A549 (cell line): Measurements from ENCODE around the gene PGAP3. TPM values are rescaled to one million over a fixed set of nuclear protein-coding genes. Genes with fewer than 3 reads are reported as not detected.

Source experiments
- ATAC-seq, 2 experiments: fragments of 200-7000 bp in 1 of 2; fragments of >200 bp in 1 of 2; cut with Nextera tagmentation in 1 of 2; cut with Tn5 transposase in 1 of 2; 3 replicates each; pipeline versions ENCODE4 v1.8.0 to v1.9.1; 2018 to 2020; ENCODE audit warnings: mild to moderate bottlenecking in 1 of 2, moderate library complexity in 1 of 2
- CTCF ChIA-PET: fragments of 300-600 bp; sonication (Branson Sonifier 250); formaldehyde crosslinking; extraction: SDS; loops from one replicate; lab custom pipeline; 2021; ENCODE audit warnings: antibody characterized with exemption, inconsistent platforms; lab: Yijun Ruan, JAX
- POLR2A ChIA-PET: fragments of 350-600 bp; formaldehyde crosslinking; extraction: SDS; loops from one replicate; lab custom pipeline; 2021; ENCODE audit warnings: antibody characterized with exemption, inconsistent platforms; lab: Yijun Ruan, JAX
- DNase-seq, 2 experiments: peaks; one replicate each; pipeline versions ENCODE4 v3.0.0 to v3.0.0-alpha.2; 2011 to 2016; ENCODE audit warnings: low read depth in 1 of 2, low spot score in 1 of 2
- FAIRE-seq: peaks from 2 replicates; lab custom pipeline; 2011; peaks lifted over from hg19 to GRCh38; lab: Jason Lieb, UNC
- H3K27ac ChIP-seq, 2 experiments: fragments of >200 bp; sonication (Bioruptor Twin); formaldehyde crosslinking; 3 replicates each; pipeline ENCODE4 v1.5.1; 2016 to 2017
- H3K4me1 ChIP-seq: fragments of >200 bp; sonication (Bioruptor Twin); formaldehyde crosslinking; 3 replicates; pipeline ENCODE4 v1.6.1; 2016
- H3K4me2 ChIP-seq: fragments of >200 bp; sonication (Bioruptor Twin); formaldehyde crosslinking; 3 replicates; pipeline ENCODE4 v1.6.1; 2016
- H3K4me3 ChIP-seq: fragments of >200 bp; sonication (Bioruptor Twin); formaldehyde crosslinking; 3 replicates; pipeline ENCODE4 v1.5.1; 2016
- H3K9me3 ChIP-seq: fragments of >200 bp; sonication (Bioruptor Twin); formaldehyde crosslinking; 3 replicates; pipeline ENCODE4 v1.6.1; 2016
- CBX8 ChIP-seq: fragments of 200-600 bp; sonication (generic); IDR thresholded peaks from 2 replicates; pipeline ENCODE4 v1.6.1; 2016
- CEBPB ChIP-seq, 2 experiments: fragments of >200 bp in 1 of 2; sonication (Bioruptor Twin) in 1 of 2; formaldehyde crosslinking in 1 of 2; IDR thresholded peaks; 2 replicates each; pipeline ENCODE4 v1.6.1; 2012 to 2016
- HOXB13 ChIP-seq: fragments of 250-450 bp; sonication (Bioruptor Pico); IDR thresholded peaks from 2 replicates; pipeline ENCODE4 v1.5.0; 2020; ENCODE audit warnings: low read depth, mild to moderate bottlenecking, moderate library complexity
- JUNB ChIP-seq: fragments of >200 bp; sonication (Bioruptor Twin); formaldehyde crosslinking; IDR thresholded peaks from 2 replicates; pipeline ENCODE4 v1.6.1; 2016
- KDM1A ChIP-seq: fragments of 200-600 bp; sonication (generic); IDR thresholded peaks from 2 replicates; pipeline ENCODE4 v1.6.1; 2016; ENCODE audit warnings: low read depth, mild to moderate bottlenecking
- MAZ ChIP-seq: fragments of 150-350 bp; IDR thresholded peaks from 2 replicates; pipeline ENCODE4 v1.6.1; 2014; ENCODE audit warnings: antibody characterized with exemption, low read depth, low read length, borderline replicate concordance
- NFE2L2 ChIP-seq: fragments of 150-350 bp; conservative IDR thresholded peaks from 2 replicates; pipeline ENCODE4 v1.6.1; 2014; ENCODE audit warnings: low read length
- RAD21 ChIP-seq, 2 experiments: fragments of >200 bp in 1 of 2; sonication (Bioruptor Twin) in 1 of 2; formaldehyde crosslinking in 1 of 2; IDR thresholded peaks in 1 of 2; conservative IDR thresholded peaks in 1 of 2; 2 replicates in 1 of 2; 3 replicates in 1 of 2; pipeline ENCODE4 v1.6.1; 2012 to 2018; ENCODE audit warnings: inconsistent platforms in 1 of 2
- RFX5 ChIP-seq: fragments of 450-650 bp; IDR thresholded peaks from 2 replicates; pipeline ENCODE4 v1.7.1; 2014; ENCODE audit warnings: antibody characterized with exemption, mild to moderate bottlenecking, moderate library complexity
- RNF2 ChIP-seq: fragments of 200-600 bp; sonication (generic); IDR thresholded peaks from 2 replicates; pipeline ENCODE4 v1.6.1; 2016; ENCODE audit warnings: low read depth, mild to moderate bottlenecking, antibody characterized with exemption, moderate library complexity, borderline replicate concordance
- ZNF302 ChIP-seq: fragments of 250-450 bp; sonication (Bioruptor Pico); IDR thresholded peaks from 2 replicates; pipeline ENCODE4 v1.9.0; 2021; ENCODE audit warnings: inconsistent platforms, mild to moderate bottlenecking, moderate library complexity
- WGBS: methylation state at CpG from one replicate; pipeline ENCODE4 v1.1.6; 2017; ENCODE audit errors: missing lambda C conversion rate; 5-methylcytosine and 5-hydroxymethylcytosine counted together
- polyA plus RNA-seq, 4 experiments: library from polyadenylated mRNA; depleted of rRNA in 3 of 4; stranded (reverse); fragments of >200 nt; fragmentation: RNase III in 1 of 4; extraction: RNeasy Plus Mini Kit Qiagen cat#74134 plus additional on column Dnase treatment in 1 of 4; gene quantifications; 2 replicates in 3 of 4; 3 replicates in 1 of 4; pipeline ENCODE4 v1.2.3, GENCODE V29; 2011 to 2017
- TF ChIP-seq, protein P1 (sequence below): IDR thresholded peaks from 2 replicates; pipeline ENCODE4 v1.6.1; 2012
- TF ChIP-seq, protein P2 (sequence below): fragments of >200 bp; sonication (Bioruptor Twin); formaldehyde crosslinking; IDR thresholded peaks from 3 replicates; pipeline ENCODE4 v1.5.1; 2016
- TF ChIP-seq, protein P3 (sequence below): fragments of 200-600 bp; sonication (generic); IDR thresholded peaks from 2 replicates; pipeline ENCODE4 v1.6.1; 2016; ENCODE audit warnings: antibody characterized with exemption, mild to moderate bottlenecking, moderate library complexity

PGAP3 gene
- polyA plus RNA-seq, 2 of the 4 experiments (the other 2 are of a cell fraction), result 7.3 to 8.5 TPM

GRCh38 chr17:39651923-39652586, 35.8 kb downstream of the PGAP3 start:
- no peak for TF ChIP-seq ZNF302 (CRISPR knock-in tag)
- TF ChIP-seq, protein P1, sequence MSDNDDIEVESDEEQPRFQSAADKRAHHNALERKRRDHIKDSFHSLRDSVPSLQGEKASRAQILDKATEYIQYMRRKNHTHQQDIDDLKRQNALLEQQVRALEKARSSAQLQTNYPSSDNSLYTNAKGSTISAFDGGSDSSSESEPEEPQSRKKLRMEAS, result no peak
- no peak for TF ChIP-seq NFE2L2
- TF ChIP-seq, protein P2, sequence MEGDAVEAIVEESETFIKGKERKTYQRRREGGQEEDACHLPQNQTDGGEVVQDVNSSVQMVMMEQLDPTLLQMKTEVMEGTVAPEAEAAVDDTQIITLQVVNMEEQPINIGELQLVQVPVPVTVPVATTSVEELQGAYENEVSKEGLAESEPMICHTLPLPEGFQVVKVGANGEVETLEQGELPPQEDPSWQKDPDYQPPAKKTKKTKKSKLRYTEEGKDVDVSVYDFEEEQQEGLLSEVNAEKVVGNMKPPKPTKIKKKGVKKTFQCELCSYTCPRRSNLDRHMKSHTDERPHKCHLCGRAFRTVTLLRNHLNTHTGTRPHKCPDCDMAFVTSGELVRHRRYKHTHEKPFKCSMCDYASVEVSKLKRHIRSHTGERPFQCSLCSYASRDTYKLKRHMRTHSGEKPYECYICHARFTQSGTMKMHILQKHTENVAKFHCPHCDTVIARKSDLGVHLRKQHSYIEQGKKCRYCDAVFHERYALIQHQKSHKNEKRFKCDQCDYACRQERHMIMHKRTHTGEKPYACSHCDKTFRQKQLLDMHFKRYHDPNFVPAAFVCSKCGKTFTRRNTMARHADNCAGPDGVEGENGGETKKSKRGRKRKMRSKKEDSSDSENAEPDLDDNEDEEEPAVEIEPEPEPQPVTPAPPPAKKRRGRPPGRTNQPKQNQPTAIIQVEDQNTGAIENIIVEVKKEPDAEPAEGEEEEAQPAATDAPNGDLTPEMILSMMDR, result no peak
- no peak for TF ChIP-seq CEBPB (IDR thresholded peaks at IDR 0.05)
- TF ChIP-seq HOXB13 (CRISPR knock-in tag), result no peak
- no peak for TF ChIP-seq KDM1A
- TF ChIP-seq RFX5, result no peak
- TF ChIP-seq CBX8, result no peak
- TF ChIP-seq JUNB, result no peak
- no peak for TF ChIP-seq RNF2
- TF ChIP-seq, protein P3, sequence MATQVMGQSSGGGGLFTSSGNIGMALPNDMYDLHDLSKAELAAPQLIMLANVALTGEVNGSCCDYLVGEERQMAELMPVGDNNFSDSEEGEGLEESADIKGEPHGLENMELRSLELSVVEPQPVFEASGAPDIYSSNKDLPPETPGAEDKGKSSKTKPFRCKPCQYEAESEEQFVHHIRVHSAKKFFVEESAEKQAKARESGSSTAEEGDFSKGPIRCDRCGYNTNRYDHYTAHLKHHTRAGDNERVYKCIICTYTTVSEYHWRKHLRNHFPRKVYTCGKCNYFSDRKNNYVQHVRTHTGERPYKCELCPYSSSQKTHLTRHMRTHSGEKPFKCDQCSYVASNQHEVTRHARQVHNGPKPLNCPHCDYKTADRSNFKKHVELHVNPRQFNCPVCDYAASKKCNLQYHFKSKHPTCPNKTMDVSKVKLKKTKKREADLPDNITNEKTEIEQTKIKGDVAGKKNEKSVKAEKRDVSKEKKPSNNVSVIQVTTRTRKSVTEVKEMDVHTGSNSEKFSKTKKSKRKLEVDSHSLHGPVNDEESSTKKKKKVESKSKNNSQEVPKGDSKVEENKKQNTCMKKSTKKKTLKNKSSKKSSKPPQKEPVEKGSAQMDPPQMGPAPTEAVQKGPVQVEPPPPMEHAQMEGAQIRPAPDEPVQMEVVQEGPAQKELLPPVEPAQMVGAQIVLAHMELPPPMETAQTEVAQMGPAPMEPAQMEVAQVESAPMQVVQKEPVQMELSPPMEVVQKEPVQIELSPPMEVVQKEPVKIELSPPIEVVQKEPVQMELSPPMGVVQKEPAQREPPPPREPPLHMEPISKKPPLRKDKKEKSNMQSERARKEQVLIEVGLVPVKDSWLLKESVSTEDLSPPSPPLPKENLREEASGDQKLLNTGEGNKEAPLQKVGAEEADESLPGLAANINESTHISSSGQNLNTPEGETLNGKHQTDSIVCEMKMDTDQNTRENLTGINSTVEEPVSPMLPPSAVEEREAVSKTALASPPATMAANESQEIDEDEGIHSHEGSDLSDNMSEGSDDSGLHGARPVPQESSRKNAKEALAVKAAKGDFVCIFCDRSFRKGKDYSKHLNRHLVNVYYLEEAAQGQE, result no peak
- TF ChIP-seq RAD21 (conservative IDR thresholded peaks at IDR 0.05 in 1 of 2, IDR thresholded peaks at IDR 0.05 in 1 of 2), result no peak
- TF ChIP-seq MAZ, result no peak
- Histone ChIP-seq H3K4me2 (no peak overlapping the region), H3K4me3 (no peak overlapping the region), H3K9me3 (no peaks in the 10 kb centered on the region), H3K27ac (no peak overlapping the region), H3K4me1 (no peaks in the 10 kb centered on the region)
- FAIRE-seq, result no peak
- ATAC-seq, result no peak
- CTCF ChIA-PET, result interaction anchor here (1.0 to 48.4 kb wide), 7 partner anchors 32 to 104 kb away, joined by 3 to 1581 read pairs (median 8); partner anchors contain the start of genes ERBB2, MIEN1, NEUROD2 and PGAP3
- DNase-seq, result no peak
- WGBS, result 76% methylated on average over 8 of the region's 8 CpGs
- POLR2A ChIA-PET, result interaction anchor here (0.5 to 1.2 kb wide), 3 partner anchors 17 to 102 kb away, joined by 3 to 4 read pairs (median 3); partner anchors contain the start of gene ERBB2

DNA sequence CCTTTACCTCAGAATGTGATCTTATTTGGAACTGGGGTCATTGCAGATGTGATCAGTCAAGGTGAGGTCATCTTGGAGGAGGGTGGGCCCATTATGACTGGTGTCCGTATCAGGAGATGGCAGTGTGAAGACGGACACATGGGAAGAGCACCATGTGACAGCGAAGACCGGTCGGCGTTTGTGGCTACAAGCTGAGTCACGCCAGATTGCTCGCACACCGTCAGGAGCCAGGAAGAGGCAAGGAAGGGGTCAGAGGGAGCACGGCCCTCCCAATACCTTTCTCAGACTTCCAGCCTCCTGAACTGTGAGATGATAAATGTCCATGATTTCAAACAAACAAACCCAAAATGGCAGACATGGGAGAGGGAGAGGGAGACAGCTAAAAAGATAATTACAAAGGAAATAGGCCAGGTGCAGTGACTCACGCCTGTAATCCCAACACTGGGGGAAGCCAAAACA, 37.7 kb downstream of the PGAP3 start:
- no peak for FAIRE-seq
- no peaks in the 10 kb centered on the region for H3K9me3 ChIP-seq
- ChIA-PET POLR2A (interaction anchor here (0.6 kb wide), 1 partner anchor 31 kb away, joined by 3 read pairs; no protein-coding TSS in a partner anchor), CTCF (interaction anchor here (1.6 to 48.4 kb wide), 4 partner anchors 33 to 102 kb away, joined by 7 to 1581 read pairs (median 700); partner anchors contain the start of genes ERBB2, MIEN1, NEUROD2 and PGAP3)
- 91% methylated on average over 11 of the region's 11 CpGs for WGBS
- no peak overlapping the region for H3K4me3 ChIP-seq
- H3K27ac ChIP-seq, result no peak overlapping the region
- ATAC-seq, result no peak
- TF ChIP-seq, protein P3, result no peak
- DNase-seq, result no peak
- no peaks in the 10 kb centered on the region; the same call in 2 of the 3 replicates for H3K4me1 ChIP-seq
- no peak overlapping the region for H3K4me2 ChIP-seq
